Activated T-cell treated with anti-CD3 and anti-CD28 coated beads for 24 hours (primary cell): ENCODE data around the gene KRTAP10-10.
"Not testable (repeated sequence)": the region's sequence is repeated elsewhere in the genome, so short reads cannot be mapped to it uniquely, and the experiment has no call there.

ENCODE experiments used
- DNase-seq: peaks from one replicate; pipeline ENCODE4 v3.0.0-alpha.2; 2020; ENCODE audit warnings: low read depth

The KRTAP10-10 gene

GRCh38 chr21:44626673-44627143 lies 10.4 kb upstream of the KRTAP10-10 start, which contains the start of gene KRTAP10-9:
KRTAP10-9 (plus strand) TSS chr21:44627093; CDS start chr21:44627172, 79 bp downstream.
- DNase-seq, result no peak

GRCh38 chr21:44627181-44627822 lies 9.9 kb upstream of the KRTAP10-10 start:
- DNase-seq, result not testable (repeated sequence)

- DNase-seq, result not testable (repeated sequence)
Observed at GRCh38 chr21:44627831-44628233, 9.3 kb upstream of the KRTAP10-10 start.

GRCh38 chr21:44628707-44629391 lies 8.3 kb upstream of the KRTAP10-10 start:
- no peak for DNase-seq

- DNase-seq, result no peak
Observed at GRCh38 chr21:44630440-44630839, 6.7 kb upstream of the KRTAP10-10 start.

GRCh38 chr21:44632067-44632466 lies 5.1 kb upstream of the KRTAP10-10 start:
- no peak for DNase-seq

- no peak for DNase-seq
Observed at GRCh38 chr21:44636209-44637017, 743 bp upstream of the KRTAP10-10 start.

GRCh38 chr21:44637851-44638348 lies 744 bp downstream of the KRTAP10-10 start:
- DNase-seq, result not testable (repeated sequence)

- not testable (repeated sequence) for DNase-seq
Observed at GRCh38 chr21:44638506-44639330, 1.6 kb downstream of the KRTAP10-10 start.

- no peak for DNase-seq
Observed at GRCh38 chr21:44639331-44639655, 2.1 kb downstream of the KRTAP10-10 start.

- DNase-seq, result no peak
Observed at GRCh38 chr21:44640761-44641160, 3.6 kb downstream of the KRTAP10-10 start.

GRCh38 chr21:44643741-44644310 lies 6.7 kb downstream of the KRTAP10-10 start:
- DNase-seq, result no peak

GRCh38 chr21:44644878-44645277 lies 7.7 kb downstream of the KRTAP10-10 start:
- no peak for DNase-seq

- not testable (repeated sequence) for DNase-seq
Observed at GRCh38 chr21:44646366-44647221, 9.4 kb downstream of the KRTAP10-10 start, which contains the start of gene KRTAP10-11. KRTAP10-11 (plus strand) TSS chr21:44646414; CDS start chr21:44646459, 45 bp downstream.

- no peak for DNase-seq
Observed at GRCh38 chr21:44647222-44647552, 10.0 kb downstream of the KRTAP10-10 start.

GRCh38 chr21:44648557-44649311 lies 11.6 kb downstream of the KRTAP10-10 start:
- no peak for DNase-seq

- no peak for DNase-seq
Observed at GRCh38 chr21:44649521-44650100, 12.5 kb downstream of the KRTAP10-10 start.

- DNase-seq, result no peak
Observed at GRCh38 chr21:44650265-44650972, 13.3 kb downstream of the KRTAP10-10 start.
